GM23338 (cell line): ENCODE results near the gene DNAH8. TPM values are rescaled to one million over a fixed set of nuclear protein-coding genes. Genes with fewer than 3 reads are reported as not detected.

Experiments
- ATAC-seq: fragments of 200-7000 bp; cut with Tn5 transposase; 3 replicates; pipeline ENCODE4 v1.9.1; 2020
- DNase-seq: peaks from one replicate; pipeline ENCODE4 v3.0.0-alpha.2; 2015; ENCODE audit warnings: low spot score
- H2AFZ ChIP-seq: fragments of 200-600 bp; sonication (generic); 2 replicates; pipeline ENCODE4 v1.8.0; 2016; ENCODE audit warnings: antibody characterized with exemption, mild to moderate bottlenecking, moderate library complexity
- H3F3A ChIP-seq: fragments of 200-600 bp; sonication (generic); replicated peaks from 2 replicates; pipeline ENCODE4 v1.8.0; 2017; ENCODE audit warnings: antibody characterized with exemption, mixed run types, low read depth
- H3K27ac ChIP-seq: fragments of 200-600 bp; sonication (generic); 2 replicates; pipeline ENCODE4 v1.6.1; 2016; ENCODE audit warnings: low read depth
- H3K27me3 ChIP-seq: fragments of 200-600 bp; sonication (generic); 2 replicates; pipeline ENCODE4 v1.8.0; 2016; ENCODE audit warnings: mild to moderate bottlenecking, mixed run types, moderate library complexity; ENCODE audit not compliant: insufficient read depth
- H3K36me3 ChIP-seq: fragments of 200-600 bp; sonication (generic); 2 replicates; pipeline ENCODE4 v1.8.0; 2016; ENCODE audit warnings: mild to moderate bottlenecking; ENCODE audit not compliant: insufficient read depth
- H3K4me1 ChIP-seq: fragments of 200-600 bp; sonication (generic); 2 replicates; pipeline ENCODE4 v1.8.0; 2016; ENCODE audit warnings: mild to moderate bottlenecking, moderate library complexity; ENCODE audit not compliant: insufficient read depth
- H3K4me2 ChIP-seq: fragments of 200-600 bp; sonication (generic); 2 replicates; pipeline ENCODE4 v1.7.1; 2017; ENCODE audit warnings: mixed run types
- H3K4me3 ChIP-seq: fragments of 200-600 bp; sonication (generic); 2 replicates; pipeline ENCODE4 v1.6.1; 2016; ENCODE audit warnings: mixed run types
- H3K79me2 ChIP-seq: fragments of 200-600 bp; sonication (generic); replicated peaks from 2 replicates; pipeline ENCODE4 v1.8.0; 2017; ENCODE audit warnings: mild to moderate bottlenecking; ENCODE audit not compliant: insufficient read depth
- H3K9me2 ChIP-seq: fragments of 200-600 bp; sonication (generic); 2 replicates; pipeline ENCODE4 v1.8.0; 2017; ENCODE audit not compliant: insufficient read depth
- H4K20me1 ChIP-seq: fragments of 200-600 bp; sonication (generic); replicated peaks from 2 replicates; pipeline ENCODE4 v1.8.0; 2017; ENCODE audit warnings: mild to moderate bottlenecking; ENCODE audit not compliant: insufficient read depth
- H3K27ac Mint-ChIP-seq: 2 replicates; pipeline ENCODE4 v1.8.0; 2020; ENCODE audit warnings: inconsistent platforms, mild to moderate bottlenecking, moderate library complexity, mixed read lengths
- H3K27me3 Mint-ChIP-seq: 3 replicates; pipeline ENCODE4 v1.8.0; 2022; ENCODE audit warnings: low read depth, mild to moderate bottlenecking, moderate library complexity, mixed read lengths, inconsistent platforms; ENCODE audit not compliant: insufficient read depth, poor library complexity
- H3K36me3 Mint-ChIP-seq: 3 replicates; pipeline ENCODE4 v1.8.0; 2021; ENCODE audit warnings: low read depth, mild to moderate bottlenecking, inconsistent platforms, moderate library complexity, mixed read lengths
- H3K4me1 Mint-ChIP-seq: 3 replicates; pipeline ENCODE4 v1.8.0; 2020; ENCODE audit warnings: mild to moderate bottlenecking, inconsistent platforms, mixed read lengths
- H3K4me3 Mint-ChIP-seq: 3 replicates; pipeline ENCODE4 v1.8.0; 2021; ENCODE audit warnings: moderate library complexity, mild to moderate bottlenecking, inconsistent platforms, mixed read lengths
- H3K9me3 Mint-ChIP-seq: 3 replicates; pipeline ENCODE4 v1.8.0; 2020; ENCODE audit warnings: moderate library complexity, mild to moderate bottlenecking, inconsistent platforms, mixed read lengths
- CREB1 ChIP-seq: fragments of 250-450 bp; sonication (Bioruptor Pico); IDR thresholded peaks from 2 replicates; pipeline ENCODE4 v1.5.0; 2020; ENCODE audit warnings: low read depth, mild to moderate bottlenecking, moderate library complexity
- EZH2 ChIP-seq: fragments of 200-600 bp; sonication (generic); IDR thresholded peaks from one replicate; pipeline ENCODE4 v1.8.0; 2017; ENCODE audit warnings: antibody characterized with exemption, mild to moderate bottlenecking, low read depth; ENCODE audit not compliant: unreplicated experiment
- EZH2phosphoT487 ChIP-seq: fragments of 200-600 bp; sonication (generic); IDR thresholded peaks from one replicate; pipeline ENCODE4 v1.8.1; 2018; ENCODE audit warnings: antibody characterized with exemption; ENCODE audit not compliant: unreplicated experiment
- JUNB ChIP-seq: IDR thresholded peaks from one replicate; pipeline ENCODE4 v1.6.1; 2016; ENCODE audit warnings: antibody characterized with exemption; ENCODE audit not compliant: unreplicated experiment
- NANOG ChIP-seq: IDR thresholded peaks from 2 replicates; pipeline ENCODE4 v1.6.1; 2016; ENCODE audit warnings: antibody characterized with exemption, borderline replicate concordance
- POLR2AphosphoS5 ChIP-seq: IDR thresholded peaks from 2 replicates; pipeline ENCODE4 v1.6.1; 2016; ENCODE audit warnings: antibody characterized with exemption, low read depth
- STAT1 ChIP-seq: IDR thresholded peaks from one replicate; pipeline ENCODE4 v1.6.1; 2016; ENCODE audit warnings: antibody characterized with exemption; ENCODE audit not compliant: unreplicated experiment
- ZNF114 ChIP-seq: fragments of 250-450 bp; sonication (Bioruptor Pico); IDR thresholded peaks from 2 replicates; pipeline ENCODE4 v1.5.0; 2020; ENCODE audit warnings: mild to moderate bottlenecking, moderate library complexity
- ZNF331 ChIP-seq: fragments of 250-450 bp; sonication (Bioruptor Pico); IDR thresholded peaks from 2 replicates; pipeline ENCODE4 v1.5.0; 2020; ENCODE audit warnings: low read depth, mild to moderate bottlenecking, moderate library complexity
- polyA plus RNA-seq: library from polyadenylated mRNA; unstranded; fragments of >200 nt; fragmentation: Nextera tagmentation; extraction: Ambion mirVana; gene quantifications from 2 replicates; pipeline ENCODE4 v1.2.1, GENCODE V29; 2016
- total RNA-seq: library from RNA; depleted of rRNA; stranded (reverse); fragments of >200 nt; shearing (Covaris generic); gene quantifications from 2 replicates; pipeline ENCODE4 v1.2.3, GENCODE V29; 2014
- TF ChIP-seq, protein P1 (sequence below): IDR thresholded peaks from 2 replicates; pipeline ENCODE4 v1.6.1; 2016; ENCODE audit warnings: antibody characterized with exemption
- TF ChIP-seq, protein P2 (sequence below): IDR thresholded peaks from one replicate; pipeline ENCODE4 v1.6.1; 2018; ENCODE audit warnings: antibody characterized with exemption; ENCODE audit not compliant: unreplicated experiment
- TF ChIP-seq, protein P3 (sequence below): fragments of 250-450 bp; sonication (Bioruptor Pico); IDR thresholded peaks from 2 replicates; pipeline ENCODE4 v1.5.0; 2020; ENCODE audit warnings: mild to moderate bottlenecking, moderate library complexity
- TF ChIP-seq, protein P4 (sequence below), 2 experiments: fragments of 200-600 bp in 1 of 2; sonication (generic) in 1 of 2; conservative IDR thresholded peaks; 2 replicates each; pipeline versions ENCODE4 v1.5.1 to v1.6.1; 2016 to 2017; ENCODE audit warnings: antibody characterized with exemption in 2 of 2, low read depth in 2 of 2, mild to moderate bottlenecking in 2 of 2, moderate library complexity in 1 of 2

DNAH8 gene
- total and polyA plus RNA-seq, 2 experiments from 2014 or later, result 0.02 TPM; not detected in 1

DNA sequence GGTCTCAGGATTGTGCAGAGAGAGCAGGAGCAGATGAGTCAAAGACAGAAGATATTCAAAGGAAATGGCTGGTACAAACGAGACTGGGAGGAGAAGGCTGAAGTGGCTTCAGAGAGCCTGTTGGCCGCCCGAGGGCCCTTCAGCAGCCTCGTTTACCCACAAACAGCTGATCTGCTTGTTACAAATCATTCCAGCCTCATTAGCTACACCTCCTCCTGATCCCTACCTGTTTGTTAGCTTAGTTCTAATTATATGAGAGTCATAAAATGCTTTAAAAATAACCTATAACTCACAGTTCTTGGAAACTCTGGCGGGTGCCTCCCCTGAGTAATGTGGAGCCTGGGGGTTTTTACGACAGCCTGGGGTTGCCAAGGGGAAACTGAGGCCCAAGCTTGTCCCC, 346.1 kb downstream of the DNAH8 start:
- TF ChIP-seq STAT1 (no peak), EZH2phosphoT487 (no peak), EZH2 (no peak), ZNF114 (CRISPR knock-in tag) (no peak), POLR2AphosphoS5 (no peak), ZNF331 (CRISPR knock-in tag) (no peak), CREB1 (CRISPR knock-in tag) (no peak), NANOG (no peak), JUNB (no peak)
- TF ChIP-seq, protein P1, sequence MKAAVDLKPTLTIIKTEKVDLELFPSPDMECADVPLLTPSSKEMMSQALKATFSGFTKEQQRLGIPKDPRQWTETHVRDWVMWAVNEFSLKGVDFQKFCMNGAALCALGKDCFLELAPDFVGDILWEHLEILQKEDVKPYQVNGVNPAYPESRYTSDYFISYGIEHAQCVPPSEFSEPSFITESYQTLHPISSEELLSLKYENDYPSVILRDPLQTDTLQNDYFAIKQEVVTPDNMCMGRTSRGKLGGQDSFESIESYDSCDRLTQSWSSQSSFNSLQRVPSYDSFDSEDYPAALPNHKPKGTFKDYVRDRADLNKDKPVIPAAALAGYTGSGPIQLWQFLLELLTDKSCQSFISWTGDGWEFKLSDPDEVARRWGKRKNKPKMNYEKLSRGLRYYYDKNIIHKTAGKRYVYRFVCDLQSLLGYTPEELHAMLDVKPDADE, result no peak
- TF ChIP-seq, protein P2, sequence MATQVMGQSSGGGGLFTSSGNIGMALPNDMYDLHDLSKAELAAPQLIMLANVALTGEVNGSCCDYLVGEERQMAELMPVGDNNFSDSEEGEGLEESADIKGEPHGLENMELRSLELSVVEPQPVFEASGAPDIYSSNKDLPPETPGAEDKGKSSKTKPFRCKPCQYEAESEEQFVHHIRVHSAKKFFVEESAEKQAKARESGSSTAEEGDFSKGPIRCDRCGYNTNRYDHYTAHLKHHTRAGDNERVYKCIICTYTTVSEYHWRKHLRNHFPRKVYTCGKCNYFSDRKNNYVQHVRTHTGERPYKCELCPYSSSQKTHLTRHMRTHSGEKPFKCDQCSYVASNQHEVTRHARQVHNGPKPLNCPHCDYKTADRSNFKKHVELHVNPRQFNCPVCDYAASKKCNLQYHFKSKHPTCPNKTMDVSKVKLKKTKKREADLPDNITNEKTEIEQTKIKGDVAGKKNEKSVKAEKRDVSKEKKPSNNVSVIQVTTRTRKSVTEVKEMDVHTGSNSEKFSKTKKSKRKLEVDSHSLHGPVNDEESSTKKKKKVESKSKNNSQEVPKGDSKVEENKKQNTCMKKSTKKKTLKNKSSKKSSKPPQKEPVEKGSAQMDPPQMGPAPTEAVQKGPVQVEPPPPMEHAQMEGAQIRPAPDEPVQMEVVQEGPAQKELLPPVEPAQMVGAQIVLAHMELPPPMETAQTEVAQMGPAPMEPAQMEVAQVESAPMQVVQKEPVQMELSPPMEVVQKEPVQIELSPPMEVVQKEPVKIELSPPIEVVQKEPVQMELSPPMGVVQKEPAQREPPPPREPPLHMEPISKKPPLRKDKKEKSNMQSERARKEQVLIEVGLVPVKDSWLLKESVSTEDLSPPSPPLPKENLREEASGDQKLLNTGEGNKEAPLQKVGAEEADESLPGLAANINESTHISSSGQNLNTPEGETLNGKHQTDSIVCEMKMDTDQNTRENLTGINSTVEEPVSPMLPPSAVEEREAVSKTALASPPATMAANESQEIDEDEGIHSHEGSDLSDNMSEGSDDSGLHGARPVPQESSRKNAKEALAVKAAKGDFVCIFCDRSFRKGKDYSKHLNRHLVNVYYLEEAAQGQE, result no peak
- TF ChIP-seq, protein P3, sequence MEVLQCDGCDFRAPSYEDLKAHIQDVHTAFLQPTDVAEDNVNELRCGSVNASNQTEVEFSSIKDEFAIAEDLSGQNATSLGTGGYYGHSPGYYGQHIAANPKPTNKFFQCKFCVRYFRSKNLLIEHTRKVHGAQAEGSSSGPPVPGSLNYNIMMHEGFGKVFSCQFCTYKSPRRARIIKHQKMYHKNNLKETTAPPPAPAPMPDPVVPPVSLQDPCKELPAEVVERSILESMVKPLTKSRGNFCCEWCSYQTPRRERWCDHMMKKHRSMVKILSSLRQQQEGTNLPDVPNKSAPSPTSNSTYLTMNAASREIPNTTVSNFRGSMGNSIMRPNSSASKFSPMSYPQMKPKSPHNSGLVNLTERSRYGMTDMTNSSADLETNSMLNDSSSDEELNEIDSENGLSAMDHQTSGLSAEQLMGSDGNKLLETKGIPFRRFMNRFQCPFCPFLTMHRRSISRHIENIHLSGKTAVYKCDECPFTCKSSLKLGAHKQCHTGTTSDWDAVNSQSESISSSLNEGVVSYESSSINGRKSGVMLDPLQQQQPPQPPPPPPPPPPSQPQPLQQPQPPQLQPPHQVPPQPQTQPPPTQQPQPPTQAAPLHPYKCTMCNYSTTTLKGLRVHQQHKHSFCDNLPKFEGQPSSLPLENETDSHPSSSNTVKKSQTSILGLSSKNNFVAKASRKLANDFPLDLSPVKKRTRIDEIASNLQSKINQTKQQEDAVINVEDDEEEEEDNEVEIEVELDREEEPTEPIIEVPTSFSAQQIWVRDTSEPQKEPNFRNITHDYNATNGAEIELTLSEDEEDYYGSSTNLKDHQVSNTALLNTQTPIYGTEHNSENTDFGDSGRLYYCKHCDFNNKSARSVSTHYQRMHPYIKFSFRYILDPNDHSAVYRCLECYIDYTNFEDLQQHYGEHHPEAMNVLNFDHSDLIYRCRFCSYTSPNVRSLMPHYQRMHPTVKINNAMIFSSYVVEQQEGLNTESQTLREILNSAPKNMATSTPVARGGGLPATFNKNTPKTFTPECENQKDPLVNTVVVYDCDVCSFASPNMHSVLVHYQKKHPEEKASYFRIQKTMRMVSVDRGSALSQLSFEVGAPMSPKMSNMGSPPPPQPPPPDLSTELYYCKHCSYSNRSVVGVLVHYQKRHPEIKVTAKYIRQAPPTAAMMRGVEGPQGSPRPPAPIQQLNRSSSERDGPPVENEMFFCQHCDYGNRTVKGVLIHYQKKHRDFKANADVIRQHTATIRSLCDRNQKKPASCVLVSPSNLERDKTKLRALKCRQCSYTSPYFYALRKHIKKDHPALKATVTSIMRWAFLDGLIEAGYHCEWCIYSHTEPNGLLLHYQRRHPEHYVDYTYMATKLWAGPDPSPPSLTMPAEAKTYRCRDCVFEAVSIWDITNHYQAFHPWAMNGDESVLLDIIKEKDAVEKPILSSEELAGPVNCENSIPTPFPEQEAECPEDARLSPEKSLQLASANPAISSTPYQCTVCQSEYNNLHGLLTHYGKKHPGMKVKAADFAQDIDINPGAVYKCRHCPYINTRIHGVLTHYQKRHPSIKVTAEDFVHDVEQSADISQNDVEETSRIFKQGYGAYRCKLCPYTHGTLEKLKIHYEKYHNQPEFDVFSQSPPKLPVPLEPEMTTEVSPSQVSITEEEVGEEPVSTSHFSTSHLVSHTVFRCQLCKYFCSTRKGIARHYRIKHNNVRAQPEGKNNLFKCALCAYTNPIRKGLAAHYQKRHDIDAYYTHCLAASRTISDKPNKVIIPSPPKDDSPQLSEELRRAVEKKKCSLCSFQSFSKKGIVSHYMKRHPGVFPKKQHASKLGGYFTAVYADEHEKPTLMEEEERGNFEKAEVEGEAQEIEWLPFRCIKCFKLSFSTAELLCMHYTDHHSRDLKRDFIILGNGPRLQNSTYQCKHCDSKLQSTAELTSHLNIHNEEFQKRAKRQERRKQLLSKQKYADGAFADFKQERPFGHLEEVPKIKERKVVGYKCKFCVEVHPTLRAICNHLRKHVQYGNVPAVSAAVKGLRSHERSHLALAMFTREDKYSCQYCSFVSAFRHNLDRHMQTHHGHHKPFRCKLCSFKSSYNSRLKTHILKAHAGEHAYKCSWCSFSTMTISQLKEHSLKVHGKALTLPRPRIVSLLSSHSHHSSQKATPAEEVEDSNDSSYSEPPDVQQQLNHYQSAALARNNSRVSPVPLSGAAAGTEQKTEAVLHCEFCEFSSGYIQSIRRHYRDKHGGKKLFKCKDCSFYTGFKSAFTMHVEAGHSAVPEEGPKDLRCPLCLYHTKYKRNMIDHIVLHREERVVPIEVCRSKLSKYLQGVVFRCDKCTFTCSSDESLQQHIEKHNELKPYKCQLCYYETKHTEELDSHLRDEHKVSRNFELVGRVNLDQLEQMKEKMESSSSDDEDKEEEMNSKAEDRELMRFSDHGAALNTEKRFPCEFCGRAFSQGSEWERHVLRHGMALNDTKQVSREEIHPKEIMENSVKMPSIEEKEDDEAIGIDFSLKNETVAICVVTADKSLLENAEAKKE (CRISPR knock-in tag), result no peak
- TF ChIP-seq, protein P4, sequence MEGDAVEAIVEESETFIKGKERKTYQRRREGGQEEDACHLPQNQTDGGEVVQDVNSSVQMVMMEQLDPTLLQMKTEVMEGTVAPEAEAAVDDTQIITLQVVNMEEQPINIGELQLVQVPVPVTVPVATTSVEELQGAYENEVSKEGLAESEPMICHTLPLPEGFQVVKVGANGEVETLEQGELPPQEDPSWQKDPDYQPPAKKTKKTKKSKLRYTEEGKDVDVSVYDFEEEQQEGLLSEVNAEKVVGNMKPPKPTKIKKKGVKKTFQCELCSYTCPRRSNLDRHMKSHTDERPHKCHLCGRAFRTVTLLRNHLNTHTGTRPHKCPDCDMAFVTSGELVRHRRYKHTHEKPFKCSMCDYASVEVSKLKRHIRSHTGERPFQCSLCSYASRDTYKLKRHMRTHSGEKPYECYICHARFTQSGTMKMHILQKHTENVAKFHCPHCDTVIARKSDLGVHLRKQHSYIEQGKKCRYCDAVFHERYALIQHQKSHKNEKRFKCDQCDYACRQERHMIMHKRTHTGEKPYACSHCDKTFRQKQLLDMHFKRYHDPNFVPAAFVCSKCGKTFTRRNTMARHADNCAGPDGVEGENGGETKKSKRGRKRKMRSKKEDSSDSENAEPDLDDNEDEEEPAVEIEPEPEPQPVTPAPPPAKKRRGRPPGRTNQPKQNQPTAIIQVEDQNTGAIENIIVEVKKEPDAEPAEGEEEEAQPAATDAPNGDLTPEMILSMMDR (conservative IDR thresholded peaks at IDR 0.05; ENCODE audit: low read depth in 2 of 2), result no peak
- Mint-ChIP-seq H3K27ac (no peak overlapping the region), H3K4me3 (no peak overlapping the region), H3K36me3 (peaks cover 3% of the 10 kb centered on the region; the same call in 2 of the 3 replicates), H3K4me1 (no peaks in the 10 kb centered on the region), H3K9me3 (no peaks in the 10 kb centered on the region), H3K27me3 (peaks cover 4% of the 10 kb centered on the region)
- no peak overlapping the region for H3K27ac ChIP-seq
- no peaks in the 10 kb centered on the region for H3K36me3 ChIP-seq
- ATAC-seq (no peak), DNase-seq (no peak)
- H3K79me2 ChIP-seq, result no peaks in the 10 kb centered on the region
- no peak overlapping the region for H2AFZ ChIP-seq
- no peaks in the 10 kb centered on the region for H3K4me1 ChIP-seq
- H3K4me3 ChIP-seq, result no peak overlapping the region
- no peaks in the 10 kb centered on the region; the same call in 1 of the 2 replicates for H4K20me1 ChIP-seq
- H3K27me3 ChIP-seq, result no peaks in the 10 kb centered on the region
- H3F3A ChIP-seq, result no peaks in the 10 kb centered on the region
- no peak overlapping the region for H3K4me2 ChIP-seq
- H3K9me2 ChIP-seq, result no peaks in the 10 kb centered on the region
